SH-SY5Y (cell line): ENCODE results near the gene INSM1.

Experiments used
- GATA2 ChIP-seq: IDR thresholded peaks from 2 replicates; pipeline ENCODE4 v1.6.1; 2011; ENCODE audit warnings: mild to moderate bottlenecking, low read depth, low read length
- GATA3 ChIP-seq: IDR thresholded peaks from 2 replicates; pipeline ENCODE4 v1.6.1; 2011; ENCODE audit warnings: low read depth, mild to moderate bottlenecking, low read length, moderate library complexity

GRCh38 chr20:20318365-20319161 lies 49.3 kb upstream of the INSM1 start:
- no peak for TF ChIP-seq GATA3
- TF ChIP-seq GATA2, result no peak
